HG02885 (cell line): ENCODE measurements around the gene NLRC5.
A peak's percentile ranks its signal among the peaks of the same experiment; 100 is the strongest.
"Not testable (repeated sequence)": the region's sequence is repeated elsewhere in the genome, so short reads cannot be mapped to it uniquely, and the experiment has no call there.

Experiments
- ATAC-seq: cut with Tn5 transposase; IDR thresholded peaks from one replicate; pipeline ENCODE4 v1.9.1; 2021; ENCODE audit warnings: mild to moderate bottlenecking; ENCODE audit not compliant: unreplicated experiment, poor library complexity

Gene NLRC5

GRCh38 chr16:57041182-57042156 lies 52.1 kb downstream of the NLRC5 start:
- peak; percentile 36 for ATAC-seq

GRCh38 chr16:57042157-57043111 lies 53.1 kb downstream of the NLRC5 start:
- ATAC-seq, result peak; percentile 72

GRCh38 chr16:57043248-57043647 lies 53.9 kb downstream of the NLRC5 start:
- no peak for ATAC-seq

- ATAC-seq, result no peak
These were observed 55.8 kb downstream of the NLRC5 start for GRCh38 chr16:57044931-57045693.

- peak; percentile 30 for ATAC-seq
These were observed 56.5 kb downstream of the NLRC5 start for GRCh38 chr16:57045694-57046381.

GRCh38 chr16:57048095-57048494 lies 58.7 kb downstream of the NLRC5 start:
- ATAC-seq, result no peak

- peak; percentile 70 for ATAC-seq
These were observed 60.3 kb downstream of the NLRC5 start for GRCh38 chr16:57049678-57050077.

GRCh38 chr16:57051696-57052228 lies 62.4 kb downstream of the NLRC5 start:
- ATAC-seq, result no peak

- ATAC-seq, result no peak
These were observed 63.8 kb downstream of the NLRC5 start for GRCh38 chr16:57053206-57053605.

GRCh38 chr16:57054338-57054737 lies 65.0 kb downstream of the NLRC5 start:
- ATAC-seq, result no peak

GRCh38 chr16:57054771-57055170 lies 65.4 kb downstream of the NLRC5 start:
- no peak for ATAC-seq

GRCh38 chr16:57055671-57056070 lies 66.3 kb downstream of the NLRC5 start:
- ATAC-seq, result no peak

GRCh38 chr16:57058291-57058861 lies 69.0 kb downstream of the NLRC5 start:
- no peak for ATAC-seq

GRCh38 chr16:57060323-57061083 lies 71.1 kb downstream of the NLRC5 start:
- no peak for ATAC-seq

GRCh38 chr16:57061084-57061905 lies 71.9 kb downstream of the NLRC5 start:
- ATAC-seq, result no peak

- ATAC-seq, result no peak
These were observed 73.0 kb downstream of the NLRC5 start for GRCh38 chr16:57062329-57062728.

- not testable (repeated sequence) for ATAC-seq
These were observed 73.8 kb downstream of the NLRC5 start for GRCh38 chr16:57063189-57063588.
